Head of caudate nucleus (tissue), 42 donors: ENCODE results near the gene SSTR4.

Source experiments
- DNase-seq, 42 donors: peaks; one replicate each; pipeline versions ENCODE4 v3.0.0 to v3.0.0-alpha.2; 2020 to 2021; ENCODE audit warnings: mixed read lengths in 7 of 42
- intact Hi-C: fragments of 100-400 bp; cut with DNase I; formaldehyde crosslinking; loops from one replicate; pipeline ENCODE4 v1.15.0; 2022

The SSTR4 gene

GRCh38 chr20:23059001-23059400 is 23.9 kb downstream of the SSTR4 start:
- no peak for DNase-seq
- intact Hi-C loops, result no loop called here

- intact Hi-C loops, result no loop called here
- DNase-seq, result no peak
These were observed 24.7 kb downstream of the SSTR4 start for GRCh38 chr20:23059846-23060245.

DNA sequence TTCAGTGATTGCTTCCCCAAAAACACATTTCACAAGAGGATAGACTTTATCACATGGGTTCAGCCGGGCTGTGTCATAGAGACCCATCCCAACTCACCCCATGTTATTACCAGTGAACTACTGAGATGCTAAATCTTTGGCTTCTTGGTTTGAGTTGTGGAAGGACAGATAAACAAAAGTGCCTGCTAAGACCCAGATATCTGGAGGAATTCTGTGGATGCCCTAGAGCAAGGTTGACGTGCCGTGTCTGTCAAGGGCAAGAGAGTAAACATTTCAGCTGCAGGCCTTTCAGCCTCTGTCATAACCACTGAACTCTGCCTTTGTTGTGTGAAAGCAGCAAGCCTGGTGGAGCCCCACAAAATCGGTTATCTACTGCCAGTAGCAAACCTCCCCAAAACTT is 25.5 kb downstream of the SSTR4 start:
- intact Hi-C loops, result no loop called here
- no peak for DNase-seq

DNA sequence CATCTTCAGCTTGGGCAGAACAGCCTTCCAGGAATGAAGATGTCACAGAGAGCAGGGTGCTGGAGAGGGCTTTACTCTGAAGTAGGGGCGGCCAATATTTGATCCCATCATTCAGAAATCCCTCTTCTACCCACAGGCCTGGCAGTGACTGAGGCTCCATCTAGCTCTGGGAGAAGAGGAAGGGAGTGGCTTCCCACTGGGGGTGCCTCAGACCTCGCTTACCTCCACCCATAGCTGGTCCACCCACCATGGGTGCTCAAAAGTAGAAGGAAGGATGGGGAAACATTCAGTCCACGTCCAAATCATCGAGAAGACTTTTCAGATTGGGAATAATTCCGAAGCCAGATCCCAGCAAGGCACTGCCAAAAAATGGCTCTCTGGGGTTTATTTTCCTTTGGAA is 26.1 kb downstream of the SSTR4 start:
- DNase-seq, result peak in 1 of 42 donors; percentile 21
- intact Hi-C loops, result no loop called here

GRCh38 chr20:23061734-23062561 is 26.8 kb downstream of the SSTR4 start:
- peak in 3 of 42 donors; percentile 26 to 39 (median 31) for DNase-seq
- intact Hi-C loops, result no loop called here

- intact Hi-C loops, result no loop called here
- DNase-seq, result no peak
These were observed 27.5 kb downstream of the SSTR4 start for GRCh38 chr20:23062632-23063031.

- intact Hi-C loops, result no loop called here
- no peak for DNase-seq
These were observed 28.1 kb downstream of the SSTR4 start for GRCh38 chr20:23063168-23063567.

DNA sequence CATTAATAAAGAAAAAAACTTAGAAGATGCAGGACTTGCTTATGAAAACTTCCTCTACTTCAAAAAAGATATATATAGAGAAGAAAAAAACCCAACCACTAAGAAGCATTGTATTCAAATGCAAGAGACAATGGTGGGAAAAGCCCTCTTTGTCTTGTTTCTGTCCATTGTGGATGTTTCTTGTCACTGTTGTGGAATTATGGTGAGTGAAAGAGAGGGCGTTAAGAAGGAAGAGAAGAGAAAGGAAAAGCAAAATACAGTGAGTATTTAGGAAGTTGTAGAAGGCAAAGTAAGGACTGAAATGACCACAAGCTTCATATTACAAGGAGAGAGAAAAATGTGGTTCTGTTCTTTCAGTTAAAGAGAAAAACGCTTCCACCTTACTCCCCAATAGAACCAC is 28.5 kb downstream of the SSTR4 start:
- DNase-seq, result no peak
- intact Hi-C loops, result no loop called here

- intact Hi-C loops, result no loop called here
- no peak for DNase-seq
These were observed 30.4 kb downstream of the SSTR4 start for GRCh38 chr20:23065266-23066201.

DNA sequence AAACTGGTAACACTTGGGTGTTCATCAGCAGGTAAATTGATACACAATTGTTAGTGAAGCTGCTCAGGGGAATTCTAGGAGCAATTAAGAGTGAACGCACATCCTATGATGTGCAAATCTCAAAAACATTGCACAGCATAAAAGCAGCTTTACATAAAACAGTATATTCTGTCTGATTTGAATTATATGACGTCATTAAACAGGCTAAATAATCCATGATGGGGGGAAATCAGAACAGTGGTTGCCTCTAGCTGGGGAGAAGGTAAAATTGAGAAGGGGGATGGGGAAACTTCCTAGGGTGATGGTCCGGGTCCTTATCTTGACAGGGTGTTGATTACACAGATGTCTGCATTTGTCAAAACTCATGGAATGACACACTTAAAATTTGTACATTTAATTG is 31.7 kb downstream of the SSTR4 start:
- DNase-seq, result no peak
- intact Hi-C loops, result no loop called here

DNA sequence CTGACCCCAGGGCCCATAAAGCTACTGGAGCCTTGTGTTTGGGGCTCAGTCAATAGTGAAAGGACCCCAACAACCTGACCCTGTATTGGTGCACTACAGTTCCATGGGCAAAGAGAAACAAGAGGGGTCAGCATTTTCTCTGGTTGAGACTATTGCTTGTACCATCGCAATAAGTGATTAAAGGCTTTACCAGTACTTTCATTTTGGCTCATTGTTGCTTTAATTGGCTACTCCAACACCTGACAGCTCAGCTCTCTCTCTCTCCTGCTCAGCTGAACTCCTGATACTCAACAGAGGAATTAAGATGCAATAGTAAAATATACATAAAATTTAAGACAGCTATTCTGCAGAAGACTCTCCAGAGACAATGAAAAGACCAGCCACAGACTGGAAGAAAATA is 33.2 kb downstream of the SSTR4 start:
- DNase-seq, result no peak
- intact Hi-C loops, result no loop called here

GRCh38 chr20:23069108-23069507 is 34.0 kb downstream of the SSTR4 start:
- intact Hi-C loops, result no loop called here
- no peak for DNase-seq

- no peak for DNase-seq
- intact Hi-C loops, result loop anchor here (5.0 kb wide), 1 partner anchor 259 kb away; no protein-coding TSS in a partner anchor
These were observed 36.3 kb downstream of the SSTR4 start for GRCh38 chr20:23071398-23071797.

DNA sequence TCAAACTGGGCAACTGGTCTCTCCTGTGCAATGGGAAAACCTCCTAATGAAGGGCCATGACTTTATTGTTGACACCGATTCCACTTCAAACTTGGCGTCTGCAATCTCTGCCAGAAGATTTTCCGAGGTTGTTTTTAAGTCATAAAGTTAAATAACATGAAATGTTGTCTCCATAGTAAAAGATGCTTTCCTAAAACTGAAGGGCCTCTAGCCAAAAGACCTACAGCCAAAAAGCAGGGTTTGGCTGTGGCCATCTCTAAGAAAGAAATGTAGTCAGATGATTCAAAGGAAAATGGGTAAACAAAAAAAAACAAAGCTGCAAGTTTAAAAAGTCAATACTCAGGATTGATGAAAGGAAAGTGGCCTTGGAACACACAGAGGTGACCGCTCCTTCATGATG is 36.9 kb downstream of the SSTR4 start:
- DNase-seq, result no peak
- intact Hi-C loops, result loop anchor here (5.0 kb wide), 1 partner anchor 260 kb away; no protein-coding TSS in a partner anchor

GRCh38 chr20:23072892-23073586 is 37.9 kb downstream of the SSTR4 start:
- no peak for DNase-seq
- intact Hi-C loops, result loop anchor here (5.0 kb wide), 1 partner anchor 261 kb away; no protein-coding TSS in a partner anchor

GRCh38 chr20:23074052-23074451 is 38.9 kb downstream of the SSTR4 start:
- intact Hi-C loops, result loop anchor here (5.0 kb wide), 1 partner anchor 262 kb away; no protein-coding TSS in a partner anchor
- no peak for DNase-seq

GRCh38 chr20:23077277-23077676 is 42.2 kb downstream of the SSTR4 start:
- intact Hi-C loops, result no loop called here
- DNase-seq, result no peak

DNA sequence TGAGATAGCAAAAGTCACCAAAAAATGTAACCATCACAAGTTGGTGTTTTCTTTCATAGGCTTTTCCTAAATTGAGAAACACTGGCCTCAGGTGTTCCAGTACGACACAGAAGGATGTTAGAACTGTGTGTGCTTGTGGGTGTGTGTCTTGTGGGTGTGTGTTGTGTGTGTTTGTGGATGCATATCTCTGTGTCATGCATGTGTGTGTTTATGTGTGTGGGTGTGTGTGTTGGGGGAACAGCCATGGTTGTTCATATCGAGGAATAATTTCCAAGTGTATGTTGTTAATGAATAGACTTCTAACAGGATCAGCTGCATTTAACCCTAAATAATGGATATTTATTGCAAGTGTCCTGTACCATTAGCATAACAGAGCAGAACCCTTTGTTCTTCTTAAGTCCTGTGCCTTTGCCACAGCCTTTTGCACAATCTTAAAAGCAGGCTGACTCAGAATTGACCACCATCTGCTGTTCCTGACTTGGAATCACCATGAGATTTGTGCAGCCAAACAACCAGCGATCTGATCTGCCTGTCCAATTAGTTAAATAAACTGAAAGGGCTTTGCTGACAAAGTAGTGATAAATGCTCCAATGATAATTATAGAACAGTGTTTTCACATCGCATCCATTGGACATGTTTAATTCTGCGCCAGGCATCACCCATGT is 43.4 kb downstream of the SSTR4 start:
- intact Hi-C loops, result no loop called here
- DNase-seq, result no peak

DNA sequence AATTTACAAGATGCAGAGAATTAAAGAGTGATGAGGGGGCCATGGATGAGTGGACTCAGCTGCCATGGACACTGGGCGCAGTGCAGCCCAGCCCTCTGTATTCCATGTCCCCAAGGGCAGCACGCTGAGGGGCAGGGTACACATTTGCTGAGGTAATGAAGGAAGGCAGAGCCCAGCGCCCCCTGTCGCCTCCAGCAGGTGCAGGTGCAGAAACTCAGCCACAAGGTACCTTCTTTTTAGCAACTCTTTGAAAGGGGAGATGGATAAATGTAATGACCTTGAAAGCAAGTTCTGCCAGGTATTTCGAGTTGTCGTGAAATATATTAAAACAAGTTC is 43.9 kb downstream of the SSTR4 start:
- intact Hi-C loops, result no loop called here
- DNase-seq, result no peak
